K562 (cell line): ENCODE results near the gene CXCL14. TPM values are rescaled to one million over a fixed set of nuclear protein-coding genes. Genes with fewer than 3 reads are reported as not detected.

Experiments used
- ARID1B ChIP-seq: fragments of 450-650 bp; IDR thresholded peaks from 2 replicates; pipeline ENCODE4 v1.6.1; 2016; ENCODE audit warnings: antibody characterized with exemption, mild to moderate bottlenecking, inconsistent platforms
- BCOR ChIP-seq: fragments of 450-650 bp; IDR thresholded peaks from 2 replicates; pipeline ENCODE4 v1.6.1; 2016
- CAMTA2 ChIP-seq: fragments of 250-450 bp; sonication (Bioruptor Pico); conservative IDR thresholded peaks from 2 replicates; pipeline ENCODE4 v1.5.1; 2022
- EHMT2 ChIP-seq: fragments of 450-650 bp; IDR thresholded peaks from 2 replicates; pipeline ENCODE4 v1.6.1; 2018; ENCODE audit warnings: antibody characterized with exemption
- ELF4 ChIP-seq: fragments of 450-650 bp; formaldehyde crosslinking; IDR thresholded peaks from 2 replicates; pipeline ENCODE4 v1.4.0; 2022; ENCODE audit warnings: missing genetic modification characterization
- FOXK2 ChIP-seq, 2 experiments: fragments of 450-650 bp; IDR thresholded peaks in 1 of 2; conservative IDR thresholded peaks in 1 of 2; 2 replicates each; pipeline ENCODE4 v1.6.1; 2016; ENCODE audit warnings: low read depth in 2 of 2, mild to moderate bottlenecking in 1 of 2
- GTF2E2 ChIP-seq: fragments of 200-800 bp; sonication (Bioruptor generic); IDR thresholded peaks from 2 replicates; pipeline ENCODE4 v1.6.1; 2016; ENCODE audit warnings: missing genetic modification characterization, missing compliant biosample characterization
- HDAC2 ChIP-seq: fragments of 450-650 bp; IDR thresholded peaks from 2 replicates; pipeline ENCODE4 v1.6.1; 2016; ENCODE audit warnings: mild to moderate bottlenecking
- KDM4B ChIP-seq, 2 experiments: fragments of 450-650 bp in 1 of 2; sonication (generic) in 1 of 2; IDR thresholded peaks; 2 replicates each; pipeline ENCODE4 v1.6.1; 2016 to 2017; ENCODE audit warnings: borderline replicate concordance in 2 of 2, antibody characterized with exemption in 1 of 2, low read depth in 1 of 2, mild to moderate bottlenecking in 1 of 2
- KDM5B ChIP-seq: fragments of 200-600 bp; sonication (generic); IDR thresholded peaks from 2 replicates; pipeline ENCODE4 v1.6.1; 2012; ENCODE audit warnings: low read depth, mild to moderate bottlenecking, moderate library complexity, low read length, control low read depth, inconsistent platforms; ENCODE audit not compliant: insufficient replicate concordance
- MCM5 ChIP-seq: fragments of 450-650 bp; IDR thresholded peaks from 2 replicates; pipeline ENCODE4 v1.6.1; 2016; ENCODE audit warnings: low read depth
- MCM7 ChIP-seq, 2 experiments: fragments of 450-650 bp; IDR thresholded peaks; 2 replicates each; pipeline ENCODE4 v1.6.1; 2016 to 2018
- MTA2 ChIP-seq: fragments of 450-650 bp; IDR thresholded peaks from 2 replicates; pipeline ENCODE4 v1.6.1; 2016; ENCODE audit warnings: low read depth
- NCOA6 ChIP-seq: fragments of 450-650 bp; IDR thresholded peaks from 2 replicates; pipeline ENCODE4 v1.6.1; 2017; ENCODE audit warnings: mild to moderate bottlenecking
- NFXL1 ChIP-seq: fragments of 450-650 bp; formaldehyde crosslinking; IDR thresholded peaks from 2 replicates; pipeline ENCODE4 v1.4.0; 2021; ENCODE audit warnings: mild to moderate bottlenecking
- SP2 ChIP-seq: IDR thresholded peaks from 2 replicates; pipeline ENCODE4 v1.6.1; 2011; ENCODE audit warnings: mild to moderate bottlenecking, low read depth, low read length, moderate library complexity; ENCODE audit not compliant: poor library complexity, severe bottlenecking; ENCODE audit errors: extremely low read depth
- STAG1 ChIP-seq: sonication (generic); formaldehyde crosslinking; IDR thresholded peaks from 2 replicates; pipeline ENCODE4 v1.5.0; 2020; ENCODE audit warnings: missing genetic modification reagents, borderline replicate concordance
- STAT5A ChIP-seq: IDR thresholded peaks from 2 replicates; pipeline ENCODE4 v1.6.1; 2012; ENCODE audit warnings: low read length, inconsistent platforms, borderline replicate concordance
- SUPT5H ChIP-seq: fragments of 450-650 bp; IDR thresholded peaks from 2 replicates; pipeline ENCODE4 v1.6.1; 2016
- TAF1 ChIP-seq: IDR thresholded peaks from 2 replicates; pipeline ENCODE4 v1.6.1; 2011; ENCODE audit warnings: mild to moderate bottlenecking, low read length, moderate library complexity; ENCODE audit not compliant: insufficient read depth, control insufficient read depth, severe bottlenecking; ENCODE audit errors: extremely low read depth
- TEAD4 ChIP-seq, 2 experiments: sonication (generic) in 1 of 2; formaldehyde crosslinking in 1 of 2; IDR thresholded peaks; 2 replicates each; pipeline versions ENCODE4 v1.6.1 to v1.8.0; 2012 to 2022; ENCODE audit warnings: borderline replicate concordance in 1 of 2, inconsistent platforms in 1 of 2, low read length in 1 of 2, mild to moderate bottlenecking in 1 of 2, missing genetic modification reagents in 1 of 2
- TGIF2 ChIP-seq: sonication (generic); formaldehyde crosslinking; IDR thresholded peaks from 2 replicates; pipeline ENCODE4 v1.8.1; 2022; ENCODE audit warnings: mild to moderate bottlenecking, missing genetic modification reagents, moderate library complexity
- ZNF140 ChIP-seq: fragments of 250-450 bp; sonication (Bioruptor Pico); IDR thresholded peaks from 2 replicates; pipeline ENCODE4 v1.8.0; 2021; ENCODE audit warnings: moderate library complexity, mild to moderate bottlenecking, inconsistent platforms
- ZNF583 ChIP-seq: fragments of 250-450 bp; sonication (Bioruptor Pico); IDR thresholded peaks from 2 replicates; pipeline ENCODE4 v1.4.0; 2020
- polyA plus RNA-seq, 8 experiments: library from polyadenylated mRNA; depleted of rRNA in 4 of 8; stranded (reverse) in 5 of 8; unstranded in 3 of 8; fragments of >200 nt; fragmentation: Nextera tagmentation in 2 of 8; fragmentation: Illumina TruSeq in 1 of 8; extraction: Ambion mirVana in 2 of 8; extraction: Trizol in 1 of 8; gene quantifications; 2 replicates each; pipeline versions ENCODE4 v1.2.1 to v1.2.3, GENCODE V29; 2011 to 2014; ENCODE audit warnings: inconsistent platforms in 1 of 8, missing spikeins in 1 of 8
- total RNA-seq, 7 experiments: library from RNA; depleted of rRNA in 6 of 7; stranded (reverse); fragments of >200 nt in 6 of 7; fragmentation: Illumina TruSeq in 2 of 7; extraction: Trizol in 2 of 7; gene quantifications; 2 replicates each; pipeline versions ENCODE4 v1.2.1 to v1.2.3, GENCODE V29; 2011 to 2021; ENCODE audit warnings: low replicate concordance in 1 of 7
- TF ChIP-seq, protein P1 (sequence below): sonication (generic); formaldehyde crosslinking; IDR thresholded peaks from 2 replicates; pipeline ENCODE4 v1.9.0; 2022; ENCODE audit warnings: mild to moderate bottlenecking, missing genetic modification reagents
- TF ChIP-seq, protein P2 (sequence below): fragments of 200-800 bp; sonication (Bioruptor generic); IDR thresholded peaks from 2 replicates; pipeline ENCODE4 v1.6.1; 2017; ENCODE audit warnings: missing genetic modification characterization, missing compliant biosample characterization
- TF ChIP-seq, protein P3 (sequence below), 2 experiments: fragments of 450-650 bp in 1 of 2; sonication (generic) in 1 of 2; formaldehyde crosslinking in 1 of 2; IDR thresholded peaks in 1 of 2; conservative IDR thresholded peaks in 1 of 2; 2 replicates each; pipeline versions ENCODE4 v1.6.1 to v1.8.1; 2016 to 2023; ENCODE audit warnings: mild to moderate bottlenecking in 2 of 2, moderate library complexity in 2 of 2, inconsistent platforms in 1 of 2, missing genetic modification reagents in 1 of 2
- TF ChIP-seq, protein P4 (sequence below): fragments of 250-450 bp; sonication (Bioruptor Pico); IDR thresholded peaks from 2 replicates; pipeline ENCODE4 v1.4.0; 2020; ENCODE audit warnings: mild to moderate bottlenecking, moderate library complexity

CXCL14 gene
- total and polyA plus RNA-seq, 9 of the 15 experiments (the other 6 are each of a cell fraction or from before 2014, with no cell fraction given): not detected

DNA sequence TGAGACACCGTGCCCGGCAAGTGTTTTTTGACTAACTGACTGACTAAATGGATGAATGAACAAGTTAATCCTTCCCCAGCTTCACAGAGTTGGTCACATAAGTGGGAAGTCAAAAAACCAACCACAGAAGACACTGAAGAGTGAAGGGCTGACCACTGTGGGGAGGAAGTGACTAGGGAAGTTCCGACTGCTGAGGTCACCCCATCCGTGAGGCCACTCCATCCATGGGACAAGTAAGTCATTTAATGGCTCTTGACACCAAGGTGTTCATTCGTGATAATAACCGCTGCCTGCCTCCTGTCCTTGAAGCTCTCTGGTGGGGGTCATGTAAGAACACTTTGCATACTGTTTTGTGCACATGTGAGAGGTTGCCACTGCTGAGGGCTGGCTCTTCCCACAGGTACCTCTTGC is 22.2 kb upstream of the CXCL14 start (continued):
- TF ChIP-seq KDM5B (no peak), MCM5 (no peak), NCOA6 (no peak), STAG1 (no peak), GTF2E2 (no peak), TEAD4 (IDR thresholded peaks at IDR 0.05; ENCODE audit: low read length) (peak; percentile 39), TEAD4 (CRISPR knock-in tag; IDR thresholded peaks at IDR 0.05; ENCODE audit: borderline replicate concordance) (no peak), STAT5A (no peak), CAMTA2 (CRISPR knock-in tag) (no peak), SUPT5H (no peak), ZNF140 (CRISPR knock-in tag) (no peak), NFXL1 (no peak), ZNF583 (CRISPR knock-in tag) (no peak), EHMT2 (no peak), MTA2 (no peak), TGIF2 (CRISPR knock-in tag) (no peak), MCM7 (IDR thresholded peaks at IDR 0.05) (no peak), HDAC2 (no peak), BCOR (no peak), SP2 (no peak), ELF4 (CRISPR knock-in tag) (no peak), KDM4B (IDR thresholded peaks at IDR 0.05; ENCODE audit: borderline replicate concordance in 2 of 2, low read depth in 1 of 2) (no peak), ARID1B (peak; percentile 68), FOXK2 (conservative IDR thresholded peaks at IDR 0.05 in 1 of 2, IDR thresholded peaks at IDR 0.05 in 1 of 2; ENCODE audit: low read depth in 2 of 2) (no peak), TAF1 (no peak)
- TF ChIP-seq, protein P1, sequence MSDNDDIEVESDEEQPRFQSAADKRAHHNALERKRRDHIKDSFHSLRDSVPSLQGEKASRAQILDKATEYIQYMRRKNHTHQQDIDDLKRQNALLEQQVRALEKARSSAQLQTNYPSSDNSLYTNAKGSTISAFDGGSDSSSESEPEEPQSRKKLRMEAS: peak; percentile 38; the same call in 1 of the 2 replicates
- TF ChIP-seq, protein P2, sequence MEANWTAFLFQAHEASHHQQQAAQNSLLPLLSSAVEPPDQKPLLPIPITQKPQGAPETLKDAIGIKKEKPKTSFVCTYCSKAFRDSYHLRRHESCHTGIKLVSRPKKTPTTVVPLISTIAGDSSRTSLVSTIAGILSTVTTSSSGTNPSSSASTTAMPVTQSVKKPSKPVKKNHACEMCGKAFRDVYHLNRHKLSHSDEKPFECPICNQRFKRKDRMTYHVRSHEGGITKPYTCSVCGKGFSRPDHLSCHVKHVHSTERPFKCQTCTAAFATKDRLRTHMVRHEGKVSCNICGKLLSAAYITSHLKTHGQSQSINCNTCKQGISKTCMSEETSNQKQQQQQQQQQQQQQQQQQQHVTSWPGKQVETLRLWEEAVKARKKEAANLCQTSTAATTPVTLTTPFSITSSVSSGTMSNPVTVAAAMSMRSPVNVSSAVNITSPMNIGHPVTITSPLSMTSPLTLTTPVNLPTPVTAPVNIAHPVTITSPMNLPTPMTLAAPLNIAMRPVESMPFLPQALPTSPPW (CRISPR knock-in tag): no peak
- TF ChIP-seq, protein P3, sequence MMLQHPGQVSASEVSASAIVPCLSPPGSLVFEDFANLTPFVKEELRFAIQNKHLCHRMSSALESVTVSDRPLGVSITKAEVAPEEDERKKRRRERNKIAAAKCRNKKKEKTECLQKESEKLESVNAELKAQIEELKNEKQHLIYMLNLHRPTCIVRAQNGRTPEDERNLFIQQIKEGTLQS (IDR thresholded peaks at IDR 0.05): peak; percentile 59
- TF ChIP-seq, protein P3 (CRISPR knock-in tag; conservative IDR thresholded peaks at IDR 0.05): no peak
- TF ChIP-seq, protein P4, sequence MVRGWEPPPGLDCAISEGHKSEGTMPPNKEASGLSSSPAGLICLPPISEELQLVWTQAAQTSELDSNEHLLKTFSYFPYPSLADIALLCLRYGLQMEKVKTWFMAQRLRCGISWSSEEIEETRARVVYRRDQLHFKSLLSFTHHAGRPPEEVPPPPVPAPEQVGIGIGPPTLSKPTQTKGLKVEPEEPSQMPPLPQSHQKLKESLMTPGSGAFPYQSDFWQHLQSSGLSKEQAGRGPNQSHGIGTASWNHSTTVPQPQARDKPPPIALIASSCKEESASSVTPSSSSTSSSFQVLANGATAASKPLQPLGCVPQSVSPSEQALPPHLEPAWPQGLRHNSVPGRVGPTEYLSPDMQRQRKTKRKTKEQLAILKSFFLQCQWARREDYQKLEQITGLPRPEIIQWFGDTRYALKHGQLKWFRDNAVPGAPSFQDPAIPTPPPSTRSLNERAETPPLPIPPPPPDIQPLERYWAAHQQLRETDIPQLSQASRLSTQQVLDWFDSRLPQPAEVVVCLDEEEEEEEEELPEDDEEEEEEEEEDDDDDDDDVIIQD (CRISPR knock-in tag): no peak
